ENCODE measurements around the gene TNPO3. TPM values are rescaled to one million over a fixed set of nuclear protein-coding genes. Genes with fewer than 3 reads are reported as not detected.

The TNPO3 gene
- total and polyA plus RNA-seq, 2 of the 4 experiments (the other 2 are of a cell fraction), result 24.2 to 77.2 TPM

GRCh38 chr7:128928882-128929788 lies 125.8 kb downstream of the TNPO3 start:
- WGBS, 2 experiments (ENCODE audit: extremely low coverage in 2 of 2, insufficient read length in 1 of 2), result 83% methylated on average over 1 of the region's 14 CpGs; no CpG with 5 or more reads in 1 of the 2 experiments
- H4K20me1 ChIP-seq (ENCODE audit: insufficient read depth, low read length), result no peaks in the 10 kb centered on the region
- no peaks in the 10 kb centered on the region for H3K9me1 ChIP-seq (ENCODE audit: insufficient read depth, low read length)
- BruUV-seq (replicated peaks), result no TSS peak
- no peak overlapping the region for H3K27ac ChIP-seq (ENCODE audit: insufficient read depth, low read length)
- H4K8ac ChIP-seq (ENCODE audit: low read depth in 2 of 2, low read length in 2 of 2), result no peak overlapping the region
- no peak overlapping the region for H2BK5ac ChIP-seq (ENCODE audit: low read depth, low read length, poor library complexity, severe bottlenecking)
- H2AK9ac ChIP-seq (replicated peaks; ENCODE audit: low read depth, low read length, poor library complexity), result no peak overlapping the region
- no peak overlapping the region for H3K56ac ChIP-seq (ENCODE audit: extremely low read depth, insufficient read depth, low read length)
- in situ Hi-C loops (cut with MboI; ENCODE audit: low sequenced_read_pairs) (no loop called here), intact Hi-C loops (cut with micrococcal nuclease) (no loop called here), dilution Hi-C loops (cut with HindIII; ENCODE audit: low sequenced_read_pairs, unreplicated experiment) (no loop called here)
- no peak overlapping the region for H3K18ac ChIP-seq (ENCODE audit: low read depth, low read length)
- no peaks in the 10 kb centered on the region for H3K36me3 ChIP-seq (ENCODE audit: control insufficient read depth, insufficient read depth, low read length)
- no peak overlapping the region for H2AK5ac ChIP-seq (ENCODE audit: low read depth, low read length)
- H2AFZ ChIP-seq (replicated peaks; ENCODE audit: low read length, poor library complexity), result peak overlapping the region; percentile 51
- H3K23ac ChIP-seq (ENCODE audit: low read depth, low read length), result no peak overlapping the region
- H3K4me2 ChIP-seq (ENCODE audit: low read depth, low read length), result no peak overlapping the region
- H3K9ac ChIP-seq (ENCODE audit: low read depth, low read length), result no peak overlapping the region
- H3K4ac ChIP-seq (ENCODE audit: low read depth, low read length), result no peak overlapping the region
- no peaks in the 10 kb centered on the region for H3K4me1 ChIP-seq (ENCODE audit: control insufficient read depth, insufficient read depth, low read length)
- ChIA-PET POLR2A (ENCODE audit: unreplicated experiment) (no interaction called here), CTCF (no interaction called here)
- H3K14ac ChIP-seq (replicated peaks; ENCODE audit: low read depth, low read length), result no peak overlapping the region
- no peak for ATAC-seq (ENCODE audit: low read depth)
- no peak overlapping the region for H4K5ac ChIP-seq (ENCODE audit: low read depth, low read length)
- no peak overlapping the region for H4K91ac ChIP-seq (ENCODE audit: insufficient read depth, low read depth, low read length)
- no peaks in the 10 kb centered on the region for H3K79me1 ChIP-seq (ENCODE audit: low read depth in 1 of 2, low read length in 2 of 2)
- H2BK120ac ChIP-seq (ENCODE audit: low read depth, low read length), result no peak overlapping the region
- no peak overlapping the region for H2BK15ac ChIP-seq (ENCODE audit: low read depth, low read length)
- no peak overlapping the region for H2BK20ac ChIP-seq (ENCODE audit: low read depth, low read length)
- no peak overlapping the region for H3K4me3 ChIP-seq (ENCODE audit: insufficient read depth, low read depth, low read length)
- H3K27me3 ChIP-seq (ENCODE audit: control insufficient read depth, insufficient read depth, low read length), result peaks cover 57% of the 10 kb centered on the region
- no peaks in the 10 kb centered on the region for H3K9me3 ChIP-seq (ENCODE audit: control insufficient read depth, insufficient read depth, low read length)
- no peak for DNase-seq
- TF ChIP-seq CEBPB (IDR thresholded peaks at IDR 0.05; ENCODE audit: low read depth, low read length), result no peak
- no peak for TF ChIP-seq MXI1 (IDR thresholded peaks at IDR 0.05; ENCODE audit: borderline replicate concordance, low read depth, low read length)
- TF ChIP-seq NFE2L2 (IDR thresholded peaks at IDR 0.05; ENCODE audit: low read depth, low read length), result no peak
- TF ChIP-seq BHLHE40 (IDR thresholded peaks at IDR 0.05; ENCODE audit: low read depth, low read length), result no peak
- TF ChIP-seq, protein P1, sequence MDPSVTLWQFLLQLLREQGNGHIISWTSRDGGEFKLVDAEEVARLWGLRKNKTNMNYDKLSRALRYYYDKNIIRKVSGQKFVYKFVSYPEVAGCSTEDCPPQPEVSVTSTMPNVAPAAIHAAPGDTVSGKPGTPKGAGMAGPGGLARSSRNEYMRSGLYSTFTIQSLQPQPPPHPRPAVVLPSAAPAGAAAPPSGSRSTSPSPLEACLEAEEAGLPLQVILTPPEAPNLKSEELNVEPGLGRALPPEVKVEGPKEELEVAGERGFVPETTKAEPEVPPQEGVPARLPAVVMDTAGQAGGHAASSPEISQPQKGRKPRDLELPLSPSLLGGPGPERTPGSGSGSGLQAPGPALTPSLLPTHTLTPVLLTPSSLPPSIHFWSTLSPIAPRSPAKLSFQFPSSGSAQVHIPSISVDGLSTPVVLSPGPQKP (IDR thresholded peaks at IDR 0.05; ENCODE audit: borderline replicate concordance, low read depth, low read length), result no peak
- TF ChIP-seq CHD1 (IDR thresholded peaks at IDR 0.05; ENCODE audit: low read depth, low read length), result no peak
- TF ChIP-seq MAFK (IDR thresholded peaks at IDR 0.05; ENCODE audit: low read depth, low read length), result no peak
- TF ChIP-seq RFX5 (IDR thresholded peaks at IDR 0.05; ENCODE audit: low read depth, low read length), result no peak
- TF ChIP-seq, protein P2, sequence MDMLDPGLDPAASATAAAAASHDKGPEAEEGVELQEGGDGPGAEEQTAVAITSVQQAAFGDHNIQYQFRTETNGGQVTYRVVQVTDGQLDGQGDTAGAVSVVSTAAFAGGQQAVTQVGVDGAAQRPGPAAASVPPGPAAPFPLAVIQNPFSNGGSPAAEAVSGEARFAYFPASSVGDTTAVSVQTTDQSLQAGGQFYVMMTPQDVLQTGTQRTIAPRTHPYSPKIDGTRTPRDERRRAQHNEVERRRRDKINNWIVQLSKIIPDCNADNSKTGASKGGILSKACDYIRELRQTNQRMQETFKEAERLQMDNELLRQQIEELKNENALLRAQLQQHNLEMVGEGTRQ (IDR thresholded peaks at IDR 0.05; ENCODE audit: low read depth, low read length), result no peak
- no peak for TF ChIP-seq RAD21 (IDR thresholded peaks at IDR 0.05; ENCODE audit: low read length)
- TF ChIP-seq FOS (IDR thresholded peaks at IDR 0.05; ENCODE audit: low read depth, low read length), result no peak
- TF ChIP-seq SMC3 (IDR thresholded peaks at IDR 0.05; ENCODE audit: low read depth, low read length), result no peak
- TF ChIP-seq POLR2A (IDR thresholded peaks at IDR 0.05; ENCODE audit: low read depth, low read length), result no peak
- TF ChIP-seq, protein P3, sequence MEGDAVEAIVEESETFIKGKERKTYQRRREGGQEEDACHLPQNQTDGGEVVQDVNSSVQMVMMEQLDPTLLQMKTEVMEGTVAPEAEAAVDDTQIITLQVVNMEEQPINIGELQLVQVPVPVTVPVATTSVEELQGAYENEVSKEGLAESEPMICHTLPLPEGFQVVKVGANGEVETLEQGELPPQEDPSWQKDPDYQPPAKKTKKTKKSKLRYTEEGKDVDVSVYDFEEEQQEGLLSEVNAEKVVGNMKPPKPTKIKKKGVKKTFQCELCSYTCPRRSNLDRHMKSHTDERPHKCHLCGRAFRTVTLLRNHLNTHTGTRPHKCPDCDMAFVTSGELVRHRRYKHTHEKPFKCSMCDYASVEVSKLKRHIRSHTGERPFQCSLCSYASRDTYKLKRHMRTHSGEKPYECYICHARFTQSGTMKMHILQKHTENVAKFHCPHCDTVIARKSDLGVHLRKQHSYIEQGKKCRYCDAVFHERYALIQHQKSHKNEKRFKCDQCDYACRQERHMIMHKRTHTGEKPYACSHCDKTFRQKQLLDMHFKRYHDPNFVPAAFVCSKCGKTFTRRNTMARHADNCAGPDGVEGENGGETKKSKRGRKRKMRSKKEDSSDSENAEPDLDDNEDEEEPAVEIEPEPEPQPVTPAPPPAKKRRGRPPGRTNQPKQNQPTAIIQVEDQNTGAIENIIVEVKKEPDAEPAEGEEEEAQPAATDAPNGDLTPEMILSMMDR (conservative IDR thresholded peaks at IDR 0.05; ENCODE audit: low read depth, low read length), result no peak
- TF ChIP-seq RCOR1 (IDR thresholded peaks at IDR 0.05; ENCODE audit: insufficient replicate concordance, low read length), result no peak
